ENCODE data around the gene VAT1L.

VAT1L gene

GRCh38 chr16:77874347-77874746, 86.0 kb downstream of the VAT1L start:
- DNase-seq = no peak

DNA sequence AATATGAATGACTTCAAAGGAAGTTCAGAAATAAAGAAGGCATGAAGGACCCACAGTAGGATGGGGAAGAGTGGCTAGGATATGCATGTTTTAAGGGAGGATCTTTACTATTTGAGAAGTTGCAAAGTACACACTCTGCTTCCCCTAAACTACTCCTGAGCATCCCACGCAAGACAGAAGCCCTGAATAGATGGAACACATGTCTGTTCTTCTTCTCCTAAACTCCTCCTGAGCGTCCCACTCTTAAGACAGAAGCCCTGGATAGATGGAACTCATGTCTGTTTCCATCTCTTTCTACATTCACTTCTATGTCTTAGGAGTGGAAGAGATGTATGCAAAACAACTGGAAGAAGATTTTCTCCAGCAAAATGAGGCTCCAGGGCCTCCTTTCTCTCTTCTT, 88.4 kb downstream of the VAT1L start:
- no peak for DNase-seq

GRCh38 chr16:77877712-77878347, 89.5 kb downstream of the VAT1L start:
- DNase-seq = no peak

DNA sequence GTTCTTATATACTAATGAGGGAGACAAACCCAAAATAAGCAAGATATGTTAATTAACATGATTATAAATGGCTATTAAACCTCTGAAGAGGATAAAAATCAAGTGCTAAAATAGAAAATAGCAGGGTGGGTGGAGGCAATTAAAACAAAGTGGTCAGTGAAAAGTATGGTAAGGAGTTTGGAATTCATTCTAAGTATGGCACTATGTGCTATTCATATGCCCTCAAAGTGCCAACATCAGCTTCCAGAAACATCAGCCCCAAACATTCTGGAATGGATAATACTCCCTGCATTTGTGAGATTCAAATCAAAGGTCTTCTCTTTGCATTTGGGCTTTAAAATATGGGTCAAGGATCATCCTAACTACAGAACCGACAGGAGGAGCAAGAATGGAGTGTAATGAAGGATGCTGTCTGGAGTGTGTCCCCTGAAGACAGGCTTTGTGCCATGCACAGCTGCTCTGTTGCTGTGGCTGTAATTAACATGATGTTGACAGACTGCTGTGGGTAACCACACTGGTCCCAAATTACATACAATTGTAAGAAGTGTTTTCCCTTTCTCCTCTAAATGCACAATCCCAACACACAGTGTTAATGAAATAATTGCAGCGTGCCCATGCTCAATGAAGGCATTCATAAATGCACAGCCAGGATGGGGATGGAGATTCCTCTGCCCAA, 93.1 kb downstream of the VAT1L start:
- DNase-seq = no peak

GRCh38 chr16:77882358-77882757, 94.0 kb downstream of the VAT1L start:
- no peak for DNase-seq

- DNase-seq = no peak
These were observed 97.4 kb downstream of the VAT1L start for GRCh38 chr16:77885571-77886295.

GRCh38 chr16:77888871-77889270, 100.5 kb downstream of the VAT1L start:
- DNase-seq = no peak

DNA sequence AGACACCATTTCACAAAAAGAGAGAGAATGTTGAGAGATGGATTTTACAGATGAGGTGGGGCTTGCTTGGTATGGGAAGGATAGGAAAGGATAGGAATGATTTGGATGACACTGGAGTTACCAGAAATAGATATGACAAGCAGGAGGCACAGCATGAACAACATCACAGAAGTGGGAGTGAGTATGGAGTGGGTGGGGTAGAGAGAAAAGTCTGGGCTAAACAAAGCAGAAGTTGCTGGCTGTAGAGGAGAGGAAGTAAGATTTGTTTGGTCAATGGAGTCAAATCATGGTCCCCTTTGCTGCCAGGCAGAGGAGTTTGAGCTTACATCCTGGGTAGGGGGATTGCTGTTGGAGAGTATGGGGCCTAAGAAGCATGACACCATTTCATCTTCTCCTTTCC, 101.7 kb downstream of the VAT1L start:
- DNase-seq = no peak

- no peak for DNase-seq
These were observed 105.8 kb downstream of the VAT1L start for GRCh38 chr16:77894162-77894561.

DNA sequence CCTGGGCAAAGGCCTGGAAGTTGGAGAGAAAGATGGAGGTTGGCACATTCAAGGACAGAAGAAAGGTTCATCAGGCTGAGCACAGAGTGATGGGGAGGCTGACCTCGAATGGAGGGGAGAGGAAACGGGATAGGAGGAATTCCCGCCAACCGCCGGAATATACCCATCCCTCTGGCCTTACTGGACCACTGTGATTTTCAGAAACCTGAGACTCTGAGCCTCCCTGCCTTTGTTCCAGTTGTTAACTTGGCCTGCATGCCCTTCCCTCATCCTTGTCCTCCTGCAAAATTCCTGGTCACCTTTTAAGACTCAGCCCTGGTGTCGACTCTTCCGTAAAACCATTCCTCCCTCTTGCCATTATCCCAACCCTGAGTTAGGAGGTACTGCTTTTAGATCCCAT, 107.6 kb downstream of the VAT1L start:
- no peak for DNase-seq

GRCh38 chr16:77896415-77897128, 108.2 kb downstream of the VAT1L start:
- no peak for DNase-seq

DNA sequence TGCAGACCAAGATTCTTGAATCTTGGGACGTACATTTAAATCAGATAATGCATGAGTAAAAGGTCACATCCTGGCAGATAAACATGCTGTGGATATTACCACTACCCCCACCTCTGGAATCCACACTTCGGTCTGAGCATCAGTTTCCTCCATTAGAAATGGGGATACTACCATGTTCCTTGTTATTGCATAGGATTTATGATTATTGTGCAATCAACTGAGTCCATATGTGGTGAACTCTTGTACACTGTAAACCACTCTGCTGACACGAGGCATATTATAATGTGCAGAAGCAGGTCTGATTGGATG, 108.7 kb downstream of the VAT1L start:
- no peak for DNase-seq

GRCh38 chr16:77897831-77898605, 109.7 kb downstream of the VAT1L start:
- no peak for DNase-seq

DNA sequence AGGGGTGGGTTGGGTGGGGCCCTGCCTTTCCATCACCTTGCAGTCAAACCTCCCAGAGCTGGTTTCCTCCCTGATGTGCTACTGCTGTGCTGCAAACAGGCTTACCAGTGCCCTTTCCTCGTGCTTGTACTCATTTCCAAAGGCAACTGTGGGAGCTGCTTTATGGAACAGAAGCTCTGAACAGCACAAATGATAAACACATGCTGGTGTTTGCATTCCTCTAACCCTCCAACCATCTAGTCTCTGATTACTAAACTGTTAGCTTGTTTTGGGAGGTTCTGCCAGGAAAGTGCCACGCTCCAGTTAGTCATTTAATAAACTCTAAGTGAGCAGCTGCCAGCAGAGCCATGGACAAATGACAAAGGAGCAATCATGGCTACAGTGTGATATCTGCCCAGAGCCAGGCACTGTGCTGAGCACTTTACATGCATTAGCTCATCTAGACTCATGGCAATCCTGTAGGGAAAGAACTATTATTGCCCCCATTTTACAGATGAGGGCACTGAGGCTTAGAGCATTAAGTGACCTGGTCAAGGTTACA, 110.4 kb downstream of the VAT1L start:
- DNase-seq = no peak

GRCh38 chr16:77899416-77899815, 111.1 kb downstream of the VAT1L start:
- no peak for DNase-seq

DNA sequence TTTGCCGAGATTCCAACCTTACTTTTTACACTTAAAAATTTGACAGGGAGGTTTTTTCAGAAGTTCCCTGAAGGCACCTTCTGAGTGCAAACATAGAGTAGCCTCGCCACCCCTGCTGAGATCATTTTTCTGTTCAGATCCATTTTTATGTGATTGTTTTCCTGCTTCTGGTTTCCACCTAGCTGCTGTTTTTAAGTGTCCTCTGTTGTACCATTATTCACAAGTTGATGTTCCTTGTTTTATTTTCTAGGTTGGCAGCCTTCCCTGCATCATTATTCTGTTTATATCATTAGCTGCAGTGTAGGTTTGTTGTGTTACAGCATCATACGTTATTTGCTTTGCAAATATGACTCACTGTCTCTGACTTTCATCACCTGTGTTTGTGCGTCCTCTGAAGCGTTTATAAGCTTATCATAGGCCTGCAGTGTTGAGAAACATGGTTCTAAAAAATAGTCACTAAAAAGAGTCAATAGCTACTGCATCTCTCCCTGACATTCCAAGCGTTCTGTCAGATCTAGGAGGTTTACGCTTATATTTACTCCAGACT, 117.1 kb downstream of the VAT1L start:
- DNase-seq = no peak

GRCh38 chr16:77910021-77910420, 121.7 kb downstream of the VAT1L start:
- no peak for DNase-seq

DNA sequence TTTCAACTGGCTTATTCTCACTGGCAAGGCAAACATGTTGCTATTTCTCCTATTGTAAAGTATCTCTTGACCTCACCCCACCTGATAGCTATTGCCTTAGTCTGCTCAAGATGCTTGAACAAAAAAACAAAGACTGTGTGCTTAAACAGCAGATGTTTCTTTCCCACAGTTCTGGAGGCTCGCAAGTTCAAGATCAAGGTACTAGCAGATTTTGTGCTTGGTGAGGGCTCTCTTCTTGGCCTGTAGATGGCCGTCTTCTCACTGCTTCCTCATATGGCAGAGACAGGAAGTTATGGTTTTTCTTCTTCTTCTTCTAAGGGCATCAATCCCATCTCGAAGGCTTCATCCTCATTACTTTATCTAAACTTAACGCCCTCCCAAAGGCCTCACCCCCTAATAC, 124.3 kb downstream of the VAT1L start:
- no peak for DNase-seq

GRCh38 chr16:77913738-77914253, 125.4 kb downstream of the VAT1L start:
- DNase-seq = no peak

GRCh38 chr16:77916111-77916510, 127.7 kb downstream of the VAT1L start:
- no peak for DNase-seq

DNA sequence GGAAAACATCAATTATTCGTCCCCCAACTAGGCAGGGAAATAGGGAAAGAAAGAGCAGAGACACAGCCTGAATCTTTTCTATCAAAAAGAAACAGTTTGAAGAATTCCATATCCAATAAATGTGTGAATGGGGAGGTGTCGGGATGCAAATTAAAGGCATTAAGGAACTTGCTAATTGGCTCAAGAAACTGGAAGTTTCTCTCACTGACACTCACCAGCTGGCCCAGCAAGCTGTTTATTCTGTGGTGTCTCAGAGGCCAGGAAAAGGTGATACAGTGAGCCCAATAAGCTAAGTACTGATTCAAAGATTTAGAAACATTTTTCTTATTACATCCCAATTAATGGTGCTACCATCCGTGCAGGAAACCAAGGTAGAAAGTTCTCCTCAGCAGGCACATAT, 129.6 kb downstream of the VAT1L start:
- no peak for DNase-seq

Data from activated gamma-delta T cell treated with Interleukin-2 at 50 U/mL for 16 hours (primary cell).